Endothelial cell of umbilical vein (primary cell): ENCODE measurements around the gene MIOS.

ENCODE experiments used
- CTCF ChIP-seq, 2 donors: IDR thresholded peaks; 1 replicate in 1 of 2; 2 replicates in 1 of 2; pipeline ENCODE4 v1.5.1; 2011; ENCODE audit warnings: low read length in 2 of 2, mild to moderate bottlenecking in 2 of 2, moderate library complexity in 2 of 2, control low read depth in 1 of 2, inconsistent platforms in 1 of 2, low read depth in 1 of 2; ENCODE audit not compliant: insufficient read depth in 1 of 2; ENCODE audit errors: extremely low read depth in 1 of 2
- EZH2 ChIP-seq: IDR thresholded peaks from 2 replicates; pipeline ENCODE4 v1.6.1; 2012; ENCODE audit warnings: borderline replicate concordance, low read depth, mild to moderate bottlenecking, moderate library complexity, low read length, inconsistent platforms; ENCODE audit not compliant: severe bottlenecking
- FOS ChIP-seq: IDR thresholded peaks from 2 replicates; pipeline ENCODE4 v1.6.1; 2011; ENCODE audit warnings: mild to moderate bottlenecking, low read length, moderate library complexity, borderline replicate concordance; ENCODE audit not compliant: insufficient read depth
- GATA2 ChIP-seq: IDR thresholded peaks from 2 replicates; pipeline ENCODE4 v1.7.0; 2011; ENCODE audit warnings: low read depth, mild to moderate bottlenecking, moderate library complexity, mixed read lengths, low read length; ENCODE audit not compliant: insufficient read length, insufficient read depth
- JUN ChIP-seq: IDR thresholded peaks from 2 replicates; pipeline ENCODE4 v1.6.1; 2011; ENCODE audit warnings: borderline replicate concordance, low read depth; ENCODE audit not compliant: insufficient read length, insufficient read depth
- MAX ChIP-seq: IDR thresholded peaks from 2 replicates; pipeline ENCODE4 v1.6.1; 2011; ENCODE audit not compliant: insufficient read depth, insufficient read length
- MYC ChIP-seq: IDR thresholded peaks from one replicate; pipeline ENCODE4 v1.6.1; 2011; ENCODE audit warnings: mild to moderate bottlenecking, low read depth, low read length
- POLR2A ChIP-seq: IDR thresholded peaks from 2 replicates; pipeline ENCODE4 v1.6.1; 2012; ENCODE audit warnings: low read depth, mild to moderate bottlenecking, control low read depth, low read length
- POLR2AphosphoS5 ChIP-seq: IDR thresholded peaks from 2 replicates; pipeline ENCODE4 v1.6.1; 2012; ENCODE audit warnings: low read depth, mild to moderate bottlenecking, control low read depth, low read length, moderate library complexity; ENCODE audit not compliant: insufficient read depth

GRCh38 chr7:7537711-7538110 is 29.0 kb upstream of the MIOS start:
- TF ChIP-seq CTCF (IDR thresholded peaks at IDR 0.05; ENCODE audit: extremely low read depth in 1 of 2, insufficient read depth in 1 of 2, low read depth in 1 of 2, low read length in 2 of 2) (no peak), EZH2 (no peak), MYC (no peak), POLR2AphosphoS5 (no peak), MAX (no peak), JUN (no peak), POLR2A (no peak), FOS (no peak), GATA2 (no peak)
